GM18870 (cell line): ENCODE measurements around the gene PKIG.
"Not testable (repeated sequence)": the region's sequence is repeated elsewhere in the genome, so short reads cannot be mapped to it uniquely, and the experiment has no call there.

ENCODE experiments used
- ATAC-seq: cut with Tn5 transposase; IDR thresholded peaks from one replicate; pipeline ENCODE4 v1.9.1; 2021; ENCODE audit warnings: moderate library complexity; ENCODE audit not compliant: unreplicated experiment

The PKIG gene

DNA sequence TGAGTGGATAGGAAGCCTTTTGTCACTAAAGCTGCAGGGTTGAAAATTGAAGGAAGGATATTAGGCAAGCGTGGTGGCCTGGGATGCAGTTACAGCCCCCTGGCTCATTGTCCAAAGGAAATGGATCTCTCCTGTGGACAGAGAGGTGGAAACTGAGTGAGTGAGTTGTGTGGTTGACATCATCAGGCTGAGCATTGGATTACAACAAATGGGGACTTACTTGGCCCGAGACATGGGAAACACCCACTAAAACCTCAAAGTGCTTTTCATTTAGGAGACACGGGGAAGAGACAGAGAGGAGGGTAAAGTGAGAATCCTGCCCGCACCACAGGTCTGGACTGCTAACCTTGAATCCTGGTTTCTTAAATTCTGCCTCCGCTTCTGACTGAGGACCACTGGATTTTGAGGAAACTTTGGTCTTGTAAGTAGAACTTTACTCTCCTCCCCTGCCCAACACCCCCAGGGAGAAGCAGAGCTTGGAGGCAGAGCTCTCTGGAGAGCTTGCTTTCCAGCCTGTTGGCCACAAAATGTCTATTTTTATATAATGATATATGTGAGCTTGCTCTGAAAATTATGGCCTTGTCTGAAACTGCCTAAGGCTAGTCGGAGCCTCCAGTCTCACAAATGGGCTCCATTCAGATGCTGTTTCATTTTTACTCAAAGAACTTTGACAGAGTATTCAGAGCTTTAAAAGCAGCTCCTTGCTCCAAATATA, at the start of gene PKIG:
Gene PKIG (plus strand): TSS at position 269 of the 715 bp plus-strand sequence. CDS start 31,978 bp downstream, outside the sequence.
- ATAC-seq = no peak

GRCh38 chr20:44532981-44533331, 49.4 kb upstream of the PKIG start:
- ATAC-seq = no peak

- no peak for ATAC-seq
These were observed 48.5 kb upstream of the PKIG start for GRCh38 chr20:44533928-44534327.

GRCh38 chr20:44536175-44536574, 46.2 kb upstream of the PKIG start:
- ATAC-seq = no peak

GRCh38 chr20:44537993-44538392, 44.4 kb upstream of the PKIG start:
- no peak for ATAC-seq

- ATAC-seq = no peak
These were observed 41.5 kb upstream of the PKIG start for GRCh38 chr20:44540834-44541233.

DNA sequence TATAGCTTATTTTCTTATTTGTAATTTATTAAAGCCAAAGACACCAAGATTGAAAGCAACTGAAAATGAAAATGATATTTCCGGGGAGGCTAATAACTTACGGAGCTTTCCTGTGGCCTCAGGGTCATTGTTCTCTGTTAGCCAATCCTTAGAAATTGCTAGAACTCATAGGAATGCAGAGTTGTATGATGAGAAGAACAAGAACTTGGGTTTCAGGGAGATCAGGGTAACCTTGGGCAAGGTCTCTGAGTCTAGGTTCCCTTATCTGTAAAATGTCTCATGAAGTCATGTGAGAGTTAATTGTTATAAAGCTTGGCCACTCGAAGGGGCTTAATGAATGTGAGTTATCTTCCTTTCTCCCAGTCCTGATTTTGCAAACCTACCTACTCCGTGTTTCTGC, 40.4 kb upstream of the PKIG start:
- no peak for ATAC-seq

DNA sequence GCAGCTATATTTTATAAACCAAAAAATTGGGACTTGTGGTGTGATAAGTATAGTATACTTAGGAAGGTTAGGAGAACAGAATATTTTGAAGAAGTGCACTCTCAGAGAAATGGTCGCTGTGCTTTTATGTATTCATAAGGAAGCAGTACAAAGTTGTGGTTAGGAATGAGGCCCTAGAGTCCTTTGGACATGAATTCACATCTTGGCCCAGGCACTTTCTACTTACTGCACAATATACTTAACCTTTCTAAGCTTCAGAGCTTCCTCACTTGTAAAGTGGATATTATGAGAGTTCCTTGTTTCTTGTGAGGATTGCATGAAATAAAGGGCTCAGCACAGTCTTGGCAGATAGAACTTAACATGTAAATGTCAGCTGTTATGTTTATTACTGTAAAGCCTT, 39.5 kb upstream of the PKIG start:
- no peak for ATAC-seq

DNA sequence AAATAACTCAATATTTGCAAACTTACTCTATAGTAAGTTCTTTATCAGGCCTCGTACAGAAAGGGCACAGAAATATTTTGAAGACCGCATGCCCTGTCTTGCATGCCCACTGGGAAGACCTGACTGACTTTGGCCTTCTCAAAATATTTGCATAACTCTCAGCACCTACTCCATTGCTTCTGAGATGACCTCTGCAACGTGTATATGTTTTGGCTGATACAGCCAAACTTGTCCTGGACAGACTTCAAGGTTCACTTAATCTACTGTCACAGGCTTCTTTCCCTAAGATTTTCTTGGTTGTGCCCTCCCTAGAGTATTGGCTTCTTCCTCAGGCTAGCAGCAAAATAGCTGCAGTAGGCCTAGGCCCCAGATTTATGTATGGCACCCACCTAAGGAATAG, 39.0 kb upstream of the PKIG start:
- no peak for ATAC-seq

DNA sequence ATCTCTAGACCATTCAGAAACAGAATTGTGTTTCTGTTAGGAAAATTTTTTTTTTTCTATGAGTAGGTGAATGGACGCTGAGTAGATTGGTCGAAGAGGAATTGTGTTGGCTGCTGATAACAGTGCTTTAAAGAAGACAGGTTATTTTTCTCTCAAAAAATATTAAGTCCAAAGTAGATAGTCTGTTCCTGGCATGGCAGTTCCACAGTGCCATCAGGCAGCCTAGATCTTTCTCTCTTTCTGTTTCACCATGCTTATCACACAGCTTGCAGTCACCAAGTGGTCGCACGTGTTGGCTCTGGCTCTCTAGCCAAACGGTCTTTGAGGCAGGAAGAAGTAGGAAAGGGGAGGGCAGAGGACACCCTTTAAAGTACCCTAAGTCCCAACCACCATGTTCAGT, 38.1 kb upstream of the PKIG start:
- no peak for ATAC-seq

- no peak for ATAC-seq
These were observed 35.0 kb upstream of the PKIG start for GRCh38 chr20:44547419-44547818.

DNA sequence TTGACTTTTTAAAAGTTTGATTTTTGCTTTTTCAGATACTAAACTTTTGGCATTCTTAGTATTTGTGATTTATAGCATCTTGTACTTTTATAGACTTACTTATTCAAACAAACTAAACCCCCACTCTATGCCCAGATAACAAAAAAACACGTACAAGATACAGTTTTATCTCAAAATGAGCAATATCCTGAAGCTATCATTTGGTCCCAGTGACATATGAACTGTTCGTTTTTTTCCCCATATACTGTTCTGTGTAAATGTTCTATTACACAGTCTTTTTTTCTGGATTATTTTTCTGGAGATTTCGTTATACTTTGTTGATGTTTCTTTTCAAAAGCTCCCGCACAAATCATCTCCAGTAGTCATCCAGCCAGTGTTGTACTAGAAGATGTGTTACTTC, 33.3 kb upstream of the PKIG start:
- ATAC-seq = no peak

DNA sequence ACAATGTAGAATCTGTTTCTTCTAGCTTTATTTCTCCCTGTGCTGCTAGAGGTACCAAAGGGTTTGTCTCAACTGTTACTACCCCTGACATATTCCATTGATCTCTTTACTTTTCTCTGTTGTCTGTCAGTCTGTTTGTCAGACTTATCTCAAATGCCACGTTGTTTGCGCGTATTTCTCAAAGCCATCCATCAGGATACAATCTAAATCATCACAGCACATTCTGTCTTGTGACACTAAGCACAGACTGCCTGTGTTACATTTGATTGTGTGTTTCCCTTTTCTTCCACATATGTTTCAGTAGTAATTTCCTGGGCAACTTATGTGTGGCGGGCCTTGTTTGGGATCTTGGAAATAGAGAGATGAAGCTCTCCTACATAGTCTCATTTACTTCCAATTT, 30.3 kb upstream of the PKIG start:
- ATAC-seq = no peak

- ATAC-seq = no peak
These were observed 29.8 kb upstream of the PKIG start for GRCh38 chr20:44552568-44552949.

DNA sequence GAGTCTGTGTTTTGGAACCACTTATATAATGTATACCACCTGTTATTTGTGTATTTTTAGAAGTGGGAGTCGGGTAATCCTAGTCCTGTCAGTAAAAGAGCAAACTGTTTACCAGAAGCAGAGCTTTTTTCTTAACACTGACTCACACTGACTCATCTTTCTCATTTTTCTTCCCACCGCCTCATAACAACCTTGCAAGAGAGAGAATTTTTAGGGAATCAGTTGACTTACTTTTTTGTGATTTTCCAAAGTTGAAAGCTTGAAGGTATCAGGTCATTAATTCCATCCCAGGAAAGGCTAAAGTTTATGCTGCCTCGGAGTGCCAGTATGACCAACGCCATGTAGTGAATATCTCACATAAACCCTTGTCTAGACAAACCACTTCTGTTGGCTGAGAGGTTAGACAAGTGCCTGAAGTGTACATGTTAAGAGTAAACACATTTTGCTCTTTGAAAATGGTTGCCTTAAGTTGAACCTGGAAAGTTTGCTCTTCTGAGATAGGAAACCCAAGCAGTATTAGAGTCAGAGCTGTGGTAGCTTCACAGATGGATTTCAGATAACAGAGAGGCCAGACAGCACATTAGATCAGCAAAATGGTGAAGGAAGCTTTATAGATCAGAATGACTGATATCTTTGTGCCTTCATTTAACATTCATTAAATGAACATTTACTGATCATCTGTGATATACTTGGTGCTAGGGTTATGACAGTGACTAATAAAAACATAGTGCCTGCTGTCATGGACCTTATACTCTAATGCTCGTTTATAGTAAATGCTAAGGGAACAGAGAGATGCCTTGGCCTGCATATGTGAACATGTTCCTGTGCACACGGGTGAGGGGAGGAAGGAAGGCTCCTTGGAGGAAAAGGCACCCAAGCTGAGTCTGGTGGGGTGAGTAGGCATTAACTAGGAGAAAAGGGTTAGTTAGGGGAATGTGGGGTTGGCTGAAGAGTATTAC, 29.1 kb upstream of the PKIG start:
- ATAC-seq = no peak

- no peak for ATAC-seq
These were observed 23.1 kb upstream of the PKIG start for GRCh38 chr20:44559302-44559701.

GRCh38 chr20:44560229-44560628, 22.1 kb upstream of the PKIG start:
- ATAC-seq = no peak

GRCh38 chr20:44560818-44561217, 21.6 kb upstream of the PKIG start:
- not testable (repeated sequence) for ATAC-seq

DNA sequence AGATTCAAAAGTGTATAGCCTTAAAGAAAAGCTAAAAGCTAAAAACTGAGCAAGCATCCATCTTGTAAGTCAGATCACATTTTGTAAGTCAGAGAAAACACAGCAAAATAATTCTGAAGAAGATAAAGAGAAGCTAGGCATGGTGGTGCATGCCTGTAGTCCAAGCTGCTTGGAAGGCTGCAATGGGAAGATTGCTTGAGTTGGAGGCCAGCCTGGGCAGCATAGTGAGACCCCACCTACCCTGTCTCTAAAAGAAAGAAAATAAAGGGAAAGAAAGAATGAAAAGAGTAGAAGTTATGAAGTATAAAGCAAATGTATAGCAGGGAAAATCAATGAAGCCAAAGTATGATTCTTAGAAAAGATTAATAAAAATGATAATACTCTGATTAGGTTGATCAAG, 20.5 kb upstream of the PKIG start:
- ATAC-seq = no peak

GRCh38 chr20:44566018-44566417, 16.4 kb upstream of the PKIG start:
- ATAC-seq = no peak

DNA sequence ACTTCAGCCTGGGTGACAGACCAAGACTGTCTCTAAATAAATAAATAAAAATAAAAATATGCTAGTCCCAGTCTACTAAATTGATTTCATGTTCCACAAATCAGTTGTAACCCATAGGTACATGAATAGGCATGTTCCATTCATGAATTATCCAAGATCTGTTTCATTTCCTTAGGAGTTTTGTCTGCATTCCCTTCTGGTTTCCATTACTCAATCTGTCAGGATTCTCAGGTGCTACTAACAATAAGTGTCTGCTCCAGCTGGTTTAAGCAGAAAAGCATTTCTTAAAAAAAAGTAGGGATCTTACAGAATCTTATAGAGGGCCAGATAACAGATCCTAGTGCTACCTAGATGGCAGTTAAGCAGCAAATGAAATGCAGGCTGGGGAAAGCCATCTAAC, 15.6 kb upstream of the PKIG start:
- ATAC-seq = no peak

- ATAC-seq = no peak
These were observed 12.0 kb upstream of the PKIG start for GRCh38 chr20:44570367-44570766.
